HepG2 (cell line): ENCODE measurements around the gene ATP11A. TPM values are rescaled to one million over a fixed set of nuclear protein-coding genes. Genes with fewer than 3 reads are reported as not detected.

ENCODE experiments used
- CEBPG ChIP-seq: IDR thresholded peaks from 2 replicates; pipeline ENCODE4 v1.6.1; 2016
- CREB3 ChIP-seq: sonication (generic); formaldehyde crosslinking; IDR thresholded peaks from 2 replicates; pipeline ENCODE4 v1.5.0; 2020; ENCODE audit warnings: missing genetic modification reagents
- HDAC1 ChIP-seq: sonication (generic); formaldehyde crosslinking; IDR thresholded peaks from 2 replicates; pipeline ENCODE4 v1.5.1; 2020; ENCODE audit warnings: mild to moderate bottlenecking, missing genetic modification reagents
- HNF1A ChIP-seq, 2 experiments: sonication (generic) in 1 of 2; formaldehyde crosslinking in 1 of 2; IDR thresholded peaks; 2 replicates each; pipeline versions ENCODE4 v1.4.0 to v1.6.1; 2016 to 2020; ENCODE audit warnings: borderline replicate concordance in 1 of 2, low read depth in 1 of 2, mild to moderate bottlenecking in 1 of 2, missing genetic modification reagents in 1 of 2
- JUNB ChIP-seq: sonication (generic); formaldehyde crosslinking; IDR thresholded peaks from 2 replicates; pipeline ENCODE4 v1.8.0; 2022; ENCODE audit warnings: missing genetic modification reagents, mild to moderate bottlenecking, borderline replicate concordance
- MTF1 ChIP-seq: sonication (generic); formaldehyde crosslinking; IDR thresholded peaks from 2 replicates; pipeline ENCODE4 v1.5.0; 2020; ENCODE audit warnings: missing genetic modification reagents
- PBX2 ChIP-seq: IDR thresholded peaks from 2 replicates; pipeline ENCODE4 v1.6.1; 2016; ENCODE audit warnings: control low read depth
- PLRG1 ChIP-seq: fragments of 450-650 bp; conservative IDR thresholded peaks from 2 replicates; pipeline ENCODE4 v1.6.1; 2016
- RNF2 ChIP-seq: fragments of 450-650 bp; conservative IDR thresholded peaks from 2 replicates; pipeline ENCODE4 v1.6.1; 2016; ENCODE audit warnings: low read depth
- RORA ChIP-seq: sonication (generic); formaldehyde crosslinking; IDR thresholded peaks from 2 replicates; pipeline ENCODE4 v1.5.0; 2020; ENCODE audit warnings: mild to moderate bottlenecking, missing genetic modification reagents, moderate library complexity
- RXRA ChIP-seq: sonication (generic); formaldehyde crosslinking; IDR thresholded peaks from 2 replicates; pipeline ENCODE4 v1.5.1; 2020; ENCODE audit warnings: missing genetic modification reagents
- THAP11 ChIP-seq: IDR thresholded peaks from 2 replicates; pipeline ENCODE4 v1.6.1; 2016; ENCODE audit warnings: missing biosample characterization, missing genetic modification reagents
- TOE1 ChIP-seq: sonication (generic); formaldehyde crosslinking; IDR thresholded peaks from 2 replicates; pipeline ENCODE4 v1.4.0; 2020; ENCODE audit warnings: mild to moderate bottlenecking, missing genetic modification reagents
- YY1 ChIP-seq: IDR thresholded peaks from 2 replicates; pipeline ENCODE4 v1.6.1; 2011; ENCODE audit warnings: low read length, low read depth, moderate library complexity, mild to moderate bottlenecking; ENCODE audit not compliant: insufficient read depth, insufficient replicate concordance
- ZNF44 ChIP-seq: sonication (generic); formaldehyde crosslinking; IDR thresholded peaks from 2 replicates; pipeline ENCODE4 v1.5.1; 2020; ENCODE audit warnings: mild to moderate bottlenecking, missing genetic modification reagents
- ZSCAN20 ChIP-seq: sonication (generic); formaldehyde crosslinking; IDR thresholded peaks from 2 replicates; pipeline ENCODE4 v1.4.0; 2020; ENCODE audit warnings: missing genetic modification reagents, mild to moderate bottlenecking, borderline replicate concordance
- ZSCAN5A ChIP-seq: sonication (generic); formaldehyde crosslinking; IDR thresholded peaks from 2 replicates; pipeline ENCODE4 v1.8.0; 2022; ENCODE audit warnings: mild to moderate bottlenecking, missing genetic modification reagents, borderline replicate concordance
- polyA plus RNA-seq, 8 experiments: library from polyadenylated mRNA; depleted of rRNA in 3 of 8; stranded (reverse) in 7 of 8; unstranded in 1 of 8; fragments of >200 nt; fragmentation: Illumina TruSeq in 4 of 8; extraction: Trizol in 4 of 8; gene quantifications; 2 replicates each; pipeline versions ENCODE4 v1.2.1 to v1.2.3, GENCODE V29; 2011 to 2016; ENCODE audit warnings: low read depth in 4 of 8, missing spikeins in 1 of 8, mixed read lengths in 1 of 8; ENCODE audit not compliant: insufficient read depth in 1 of 8
- total RNA-seq, 5 experiments: library from RNA; depleted of rRNA; stranded (reverse); fragments of >200 nt; fragmentation: Illumina TruSeq; extraction: Trizol; gene quantifications; 2 replicates each; pipeline ENCODE4 v1.2.3, GENCODE V29; 2016; ENCODE audit warnings: low read depth in 1 of 5
- TF ChIP-seq, protein P1 (sequence below): sonication (generic); formaldehyde crosslinking; IDR thresholded peaks from 2 replicates; pipeline ENCODE4 v1.5.0; 2020; ENCODE audit warnings: missing genetic modification reagents
- TF ChIP-seq, protein P2 (sequence below): sonication (generic); formaldehyde crosslinking; IDR thresholded peaks from 2 replicates; pipeline ENCODE4 v1.4.0; 2020; ENCODE audit warnings: missing genetic modification reagents

Gene ATP11A
- total and polyA plus RNA-seq, 2 of the 13 experiments (the other 11 are each of a cell fraction or from before 2014, with no cell fraction given): 18.4 to 20.1 TPM

- no peak for TF ChIP-seq PBX2 (CRISPR knock-in tag)
- no peak for TF ChIP-seq PLRG1
- no peak for TF ChIP-seq ZSCAN5A (CRISPR knock-in tag)
- TF ChIP-seq, protein P1, sequence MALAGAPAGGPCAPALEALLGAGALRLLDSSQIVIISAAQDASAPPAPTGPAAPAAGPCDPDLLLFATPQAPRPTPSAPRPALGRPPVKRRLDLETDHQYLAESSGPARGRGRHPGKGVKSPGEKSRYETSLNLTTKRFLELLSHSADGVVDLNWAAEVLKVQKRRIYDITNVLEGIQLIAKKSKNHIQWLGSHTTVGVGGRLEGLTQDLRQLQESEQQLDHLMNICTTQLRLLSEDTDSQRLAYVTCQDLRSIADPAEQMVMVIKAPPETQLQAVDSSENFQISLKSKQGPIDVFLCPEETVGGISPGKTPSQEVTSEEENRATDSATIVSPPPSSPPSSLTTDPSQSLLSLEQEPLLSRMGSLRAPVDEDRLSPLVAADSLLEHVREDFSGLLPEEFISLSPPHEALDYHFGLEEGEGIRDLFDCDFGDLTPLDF: 0 out of 2 replicates have a peak, but pooled peaks have one; percentile 66
- TF ChIP-seq JUNB (CRISPR knock-in tag): no peak
- peak; percentile 37; the same call in 1 of the 2 replicates for TF ChIP-seq THAP11
- TF ChIP-seq TOE1 (CRISPR knock-in tag): no peak
- TF ChIP-seq RORA (CRISPR knock-in tag): no peak
- no peak for TF ChIP-seq HNF1A (IDR thresholded peaks at IDR 0.05; ENCODE audit: low read depth)
- no peak for TF ChIP-seq HNF1A (CRISPR knock-in tag; IDR thresholded peaks at IDR 0.05; ENCODE audit: borderline replicate concordance)
- TF ChIP-seq ZSCAN20 (CRISPR knock-in tag): 0 out of 2 replicates have a peak, but pooled peaks have one; percentile 30
- no peak for TF ChIP-seq RNF2
- TF ChIP-seq RXRA (CRISPR knock-in tag): peak; percentile 57; the same call in 1 of the 2 replicates
- TF ChIP-seq MTF1 (CRISPR knock-in tag): no peak
- no peak for TF ChIP-seq YY1
- TF ChIP-seq, protein P2, sequence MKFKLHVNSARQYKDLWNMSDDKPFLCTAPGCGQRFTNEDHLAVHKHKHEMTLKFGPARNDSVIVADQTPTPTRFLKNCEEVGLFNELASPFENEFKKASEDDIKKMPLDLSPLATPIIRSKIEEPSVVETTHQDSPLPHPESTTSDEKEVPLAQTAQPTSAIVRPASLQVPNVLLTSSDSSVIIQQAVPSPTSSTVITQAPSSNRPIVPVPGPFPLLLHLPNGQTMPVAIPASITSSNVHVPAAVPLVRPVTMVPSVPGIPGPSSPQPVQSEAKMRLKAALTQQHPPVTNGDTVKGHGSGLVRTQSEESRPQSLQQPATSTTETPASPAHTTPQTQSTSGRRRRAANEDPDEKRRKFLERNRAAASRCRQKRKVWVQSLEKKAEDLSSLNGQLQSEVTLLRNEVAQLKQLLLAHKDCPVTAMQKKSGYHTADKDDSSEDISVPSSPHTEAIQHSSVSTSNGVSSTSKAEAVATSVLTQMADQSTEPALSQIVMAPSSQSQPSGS (CRISPR knock-in tag): peak; percentile 15; the same call in 1 of the 2 replicates
- TF ChIP-seq ZNF44 (CRISPR knock-in tag): no peak
- TF ChIP-seq HDAC1 (CRISPR knock-in tag): peak; percentile 15; the same call in 1 of the 2 replicates
- TF ChIP-seq CEBPG (CRISPR knock-in tag): no peak
- no peak for TF ChIP-seq CREB3
Measured at GRCh38 chr13:112894673-112895481, 205.0 kb downstream of the ATP11A start (continued).
